ENCODE results near the gene RHD. TPM values are rescaled to one million over a fixed set of nuclear protein-coding genes. Genes with fewer than 3 reads are reported as not detected.
A peak's percentile ranks its signal among the peaks of the same experiment; 100 is the strongest.
"Not testable (repeated sequence)": the region's sequence is repeated elsewhere in the genome, so short reads cannot be mapped to it uniquely, and the experiment has no call there.

RHD gene
- total RNA-seq: not detected in 3 replicates

DNA sequence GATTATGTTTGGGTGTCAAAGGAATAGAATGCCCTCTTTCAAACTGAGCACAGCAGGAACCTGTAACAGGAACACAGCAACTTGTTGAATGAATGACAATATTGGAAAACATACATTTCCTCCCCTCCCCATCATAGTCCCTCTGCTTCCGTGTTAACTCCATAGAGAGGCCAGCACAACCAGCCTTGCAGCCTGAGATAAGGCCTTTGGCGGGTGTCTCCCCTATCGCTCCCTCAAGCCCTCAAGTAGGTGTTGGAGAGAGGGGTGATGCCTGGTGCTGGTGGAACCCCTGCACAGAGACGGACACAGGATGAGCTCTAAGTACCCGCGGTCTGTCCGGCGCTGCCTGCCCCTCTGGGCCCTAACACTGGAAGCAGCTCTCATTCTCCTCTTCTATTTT, at the start of gene RHD:
Gene RHD (plus strand): TSS at position 272 of the 400 bp plus-strand sequence. CDS start 39 bp downstream, at position 311.
- not testable (repeated sequence) for H3K27ac Mint-ChIP-seq; H3K27me3 Mint-ChIP-seq (ENCODE audit: low read depth); H3K4me3 Mint-ChIP-seq; H3K9me3 Mint-ChIP-seq; H3K4me1 Mint-ChIP-seq; DNase-seq (ENCODE audit: low spot score in 2 of 2, unreplicated experiment in 2 of 2); H3K36me3 Mint-ChIP-seq

DNA sequence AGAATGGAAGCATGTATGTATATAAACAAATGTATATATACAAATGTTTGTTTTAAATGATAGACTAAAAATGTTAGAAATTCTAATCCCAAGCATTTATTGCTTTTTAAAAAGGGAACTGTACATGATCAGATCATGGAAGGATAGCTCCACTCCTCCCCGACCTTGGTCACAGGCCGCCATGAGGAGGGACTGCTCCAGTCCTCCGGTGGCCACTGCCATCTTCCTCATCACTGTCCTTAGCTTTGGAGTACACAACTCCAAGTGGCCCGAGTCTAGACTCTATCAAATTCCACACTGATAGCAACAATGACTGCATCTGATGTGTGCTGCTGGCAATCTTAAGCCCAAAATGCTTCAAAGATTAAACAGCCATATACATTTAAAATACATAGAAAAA, 49.7 kb upstream of the RHD start:
- no peak for TF ChIP-seq CTCF (IDR thresholded peaks at IDR 0.05; ENCODE audit: unreplicated experiment)
- no peak overlapping the region for H3K27ac Mint-ChIP-seq
- no peaks in the 10 kb centered on the region for H3K9me3 Mint-ChIP-seq
- H3K36me3 Mint-ChIP-seq: peaks cover 43% of the 10 kb centered on the region
- H3K4me3 Mint-ChIP-seq: no peak overlapping the region
- no peak for DNase-seq (ENCODE audit: low spot score in 2 of 2, unreplicated experiment in 2 of 2)
- H3K27me3 Mint-ChIP-seq (ENCODE audit: low read depth): no peaks in the 10 kb centered on the region
- no peaks in the 10 kb centered on the region for H3K4me1 Mint-ChIP-seq

GRCh38 chr1:25223471-25223870, 48.8 kb upstream of the RHD start:
- Mint-ChIP-seq H3K36me3 (peaks cover 47% of the 10 kb centered on the region), H3K27me3 (ENCODE audit: low read depth) (no peaks in the 10 kb centered on the region), H3K4me3 (no peak overlapping the region), H3K9me3 (no peaks in the 10 kb centered on the region), H3K4me1 (no peaks in the 10 kb centered on the region), H3K27ac (no peak overlapping the region)
- no peak for TF ChIP-seq CTCF (IDR thresholded peaks at IDR 0.05; ENCODE audit: unreplicated experiment)
- DNase-seq (ENCODE audit: low spot score in 2 of 2, unreplicated experiment in 2 of 2): no peak

- H3K27ac Mint-ChIP-seq: no peak within 1 kb of the TSS
- no peaks in the 10 kb centered on the region for H3K9me3 Mint-ChIP-seq
These were observed 40.1 kb upstream of the RHD start, which contains the start of gene SYF2 for GRCh38 chr1:25232027-25232865. SYF2 (minus strand) TSS chr1:25232502; CDS start chr1:25232467, 35 bp downstream.

DNA sequence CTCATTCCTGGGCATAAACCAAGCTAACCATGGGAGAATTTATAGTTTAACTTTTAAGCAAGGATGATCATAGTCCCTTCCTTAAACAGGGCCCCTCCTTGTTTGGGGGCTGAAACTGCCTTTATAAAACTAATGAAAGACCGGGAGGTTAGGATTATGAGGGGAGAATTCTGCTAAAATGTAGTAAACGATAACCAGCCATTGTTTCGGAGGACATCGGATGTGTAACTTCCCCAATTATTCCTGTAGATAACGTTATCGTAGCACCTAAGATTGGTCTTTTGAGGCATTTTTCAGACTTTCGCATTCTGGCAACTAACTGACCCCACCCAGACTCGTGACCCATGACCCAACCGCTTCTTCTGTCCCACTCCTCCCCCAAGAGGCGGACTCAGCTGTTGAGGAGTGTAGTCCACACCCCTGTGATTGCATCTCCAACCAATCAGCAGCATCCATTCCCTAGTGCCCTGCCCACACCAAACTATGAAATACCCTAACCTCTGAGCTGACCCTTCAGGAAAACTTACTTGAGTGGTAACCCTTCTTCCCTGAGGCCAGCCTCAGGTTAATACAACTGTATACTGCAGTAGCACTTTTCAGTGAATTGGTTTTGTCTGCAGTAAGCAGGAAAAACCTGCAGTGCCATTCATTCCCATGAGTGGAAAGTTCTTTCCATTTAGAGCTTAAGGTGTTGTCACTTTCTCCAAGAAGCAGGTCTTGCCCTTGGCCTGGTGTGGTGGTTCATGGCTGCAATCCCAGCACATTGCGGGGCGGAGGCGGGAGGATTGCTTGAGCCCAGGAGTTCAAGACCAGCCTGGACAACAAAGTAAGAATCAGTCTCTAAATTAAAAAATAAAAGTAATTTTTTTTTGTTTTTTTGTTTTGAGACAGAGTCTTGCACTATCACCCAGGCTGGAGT, 39.2 kb upstream of the RHD start:
- TF ChIP-seq CTCF (IDR thresholded peaks at IDR 0.05; ENCODE audit: unreplicated experiment): no peak
- H3K4me3 Mint-ChIP-seq: no peak overlapping the region
- no peak overlapping the region for H3K27ac Mint-ChIP-seq
- H3K4me1 Mint-ChIP-seq: peaks cover 14% of the 10 kb centered on the region
- no peaks in the 10 kb centered on the region for H3K9me3 Mint-ChIP-seq
- H3K27me3 Mint-ChIP-seq (ENCODE audit: low read depth): no peaks in the 10 kb centered on the region
- peaks cover 8% of the 10 kb centered on the region for H3K36me3 Mint-ChIP-seq
- DNase-seq (ENCODE audit: low spot score in 2 of 2, unreplicated experiment in 2 of 2): no peak

More at GRCh38 chr1:25232027-25232865, 40.1 kb upstream of the RHD start, which contains the start of gene SYF2:
- Mint-ChIP-seq H3K36me3 (peaks cover 14% of the 10 kb centered on the region), H3K4me3 (no peak within 1 kb of the TSS), H3K27me3 (ENCODE audit: low read depth) (no peaks in the 10 kb centered on the region), H3K4me1 (peaks cover 14% of the 10 kb centered on the region)
- DNase-seq (ENCODE audit: low spot score in 2 of 2, unreplicated experiment in 2 of 2): peak; percentile 82 to 88
- TF ChIP-seq CTCF (IDR thresholded peaks at IDR 0.05; ENCODE audit: unreplicated experiment): no peak

GRCh38 chr1:25235411-25235810, 36.9 kb upstream of the RHD start:
- H3K27ac Mint-ChIP-seq; H3K36me3 Mint-ChIP-seq; H3K27me3 Mint-ChIP-seq (ENCODE audit: low read depth); H3K4me3 Mint-ChIP-seq; DNase-seq (ENCODE audit: low spot score in 2 of 2, unreplicated experiment in 2 of 2); H3K9me3 Mint-ChIP-seq: not testable (repeated sequence)
- H3K4me1 Mint-ChIP-seq: peaks cover 19% of the 10 kb centered on the region

DNA sequence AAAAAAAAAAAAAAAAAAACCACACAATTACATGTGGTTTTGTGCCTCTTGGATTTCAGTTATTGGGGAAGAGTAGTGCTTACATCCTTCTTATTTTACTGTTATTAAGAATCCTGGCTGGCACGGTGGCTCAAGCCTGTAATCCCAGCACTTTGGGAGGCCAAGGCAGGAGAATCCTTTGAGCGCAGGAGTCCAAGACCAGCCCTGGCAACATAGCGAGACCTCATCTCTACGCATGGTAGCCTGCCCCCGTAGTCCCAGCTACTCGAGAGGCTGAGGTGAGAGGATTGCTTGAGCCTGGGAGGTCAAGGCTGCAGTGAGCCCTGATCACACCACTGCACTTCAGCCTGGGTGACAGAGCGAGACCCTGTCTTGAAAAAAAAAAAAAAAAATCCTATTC, 36.0 kb upstream of the RHD start:
- H3K27ac Mint-ChIP-seq; H3K4me3 Mint-ChIP-seq; H3K36me3 Mint-ChIP-seq; DNase-seq (ENCODE audit: low spot score in 2 of 2, unreplicated experiment in 2 of 2); H3K9me3 Mint-ChIP-seq; H3K27me3 Mint-ChIP-seq (ENCODE audit: low read depth): not testable (repeated sequence)
- H3K4me1 Mint-ChIP-seq: peaks cover 19% of the 10 kb centered on the region
